Keratinocyte (primary cell): ENCODE data around the gene PPTC7. TPM values are rescaled to one million over a fixed set of nuclear protein-coding genes. Genes with fewer than 3 reads are reported as not detected.
"Not testable (repeated sequence)": the region's sequence is repeated elsewhere in the genome, so short reads cannot be mapped to it uniquely, and the experiment has no call there.

Experiments
- DNase-seq: peaks from one replicate; pipeline ENCODE4 v3.0.0-alpha.2; 2011; ENCODE audit warnings: low read depth, missing footprints, low spot score
- FAIRE-seq: peaks from 2 replicates; lab custom pipeline; 2011; peaks lifted over from hg19 to GRCh38; lab: Jason Lieb, UNC
- H2AFZ ChIP-seq: 2 replicates; pipeline ENCODE4 v1.6.0; 2012; ENCODE audit warnings: low read length, control low read depth, inconsistent platforms; ENCODE audit not compliant: control insufficient read depth
- H3K27ac ChIP-seq: 2 replicates; pipeline ENCODE4 v1.5.1; 2011; ENCODE audit warnings: low read length; ENCODE audit not compliant: control insufficient read depth, insufficient read depth
- H3K27me3 ChIP-seq: 3 replicates; pipeline ENCODE4 v1.6.0; 2011; ENCODE audit warnings: low read length; ENCODE audit not compliant: control insufficient read depth, insufficient read depth; ENCODE audit errors: extremely low read depth
- H3K36me3 ChIP-seq, 2 experiments: 2 replicates in 1 of 2; 3 replicates in 1 of 2; pipeline ENCODE4 v1.5.1; 2011; ENCODE audit warnings: low read length in 2 of 2, mild to moderate bottlenecking in 1 of 2; ENCODE audit not compliant: control insufficient read depth in 2 of 2, insufficient read depth in 2 of 2; ENCODE audit errors: extremely low read depth in 1 of 2
- H3K4me1 ChIP-seq: 3 replicates; pipeline ENCODE4 v1.5.1; 2011; ENCODE audit warnings: low read length; ENCODE audit not compliant: control insufficient read depth, insufficient read depth; ENCODE audit errors: extremely low read depth
- H3K4me2 ChIP-seq: 3 replicates; pipeline ENCODE4 v1.6.0; 2011; ENCODE audit warnings: low read depth, low read length; ENCODE audit not compliant: control insufficient read depth, insufficient read depth; ENCODE audit errors: extremely low read depth
- H3K4me3 ChIP-seq, 3 experiments: fragments of 200-600 bp in 1 of 3; sonication (generic) in 1 of 3; 2 replicates in 2 of 3; 3 replicates in 1 of 3; pipeline ENCODE4 v1.5.1; 2011 to 2016; ENCODE audit warnings: low read length in 3 of 3, mild to moderate bottlenecking in 3 of 3, control low read depth in 2 of 3, inconsistent platforms in 1 of 3, low read depth in 1 of 3, mixed read lengths in 1 of 3, mixed run types in 1 of 3, moderate library complexity in 1 of 3; ENCODE audit not compliant: control insufficient read depth in 2 of 3, insufficient read depth in 2 of 3; ENCODE audit errors: extremely low read depth in 1 of 3
- H3K79me2 ChIP-seq: 2 replicates; pipeline ENCODE4 v1.6.0; 2012; ENCODE audit warnings: low read length; ENCODE audit not compliant: control insufficient read depth, insufficient read depth
- H3K9ac ChIP-seq: 3 replicates; pipeline ENCODE4 v1.6.0; 2011; ENCODE audit warnings: low read length; ENCODE audit not compliant: control insufficient read depth, insufficient read depth; ENCODE audit errors: extremely low read depth
- H3K9me1 ChIP-seq: 3 replicates; pipeline ENCODE4 v1.6.0; 2011; ENCODE audit warnings: low read length; ENCODE audit not compliant: control insufficient read depth, insufficient read depth; ENCODE audit errors: extremely low read depth
- H3K9me3 ChIP-seq: 2 replicates; pipeline ENCODE4 v1.5.1; 2012; ENCODE audit warnings: low read depth, low read length; ENCODE audit not compliant: control insufficient read depth
- H4K20me1 ChIP-seq: 3 replicates; pipeline ENCODE4 v1.6.0; 2011; ENCODE audit warnings: low read length; ENCODE audit not compliant: control insufficient read depth, insufficient read depth; ENCODE audit errors: extremely low read depth
- CTCF ChIP-seq, 3 experiments: IDR thresholded peaks in 1 of 3; conservative IDR thresholded peaks in 1 of 3; optimal IDR thresholded peaks in 1 of 3; 2 replicates in 2 of 3; 3 replicates in 1 of 3; pipeline versions ENCODE3 to v1.5.1; 2011; ENCODE audit warnings: low read length in 3 of 3, mild to moderate bottlenecking in 3 of 3, moderate library complexity in 2 of 3, control low read depth in 1 of 3, inconsistent platforms in 1 of 3; ENCODE audit not compliant: insufficient read depth in 2 of 3; ENCODE audit errors: extremely low read depth in 1 of 3
- EZH2 ChIP-seq: IDR thresholded peaks from one replicate; pipeline ENCODE4 v1.6.1; 2012; ENCODE audit warnings: inconsistent platforms, mild to moderate bottlenecking, low read length, moderate library complexity
- dilution Hi-C: fragments of 300-500 bp; cut with MboI; formaldehyde crosslinking; loops from one replicate; pipeline ENCODE4 v1.7.0; 2020; ENCODE audit warnings: low sequenced_read_pairs; ENCODE audit not compliant: extremely low pct_ligation_motif_present
- polyA plus RNA-seq, 5 experiments: library from polyadenylated mRNA; depleted of rRNA in 3 of 5; stranded (reverse) in 3 of 5; stranded (forward) in 1 of 5; unstranded in 1 of 5; fragments of >200 nt; gene quantifications; 1 replicate in 1 of 5; 2 replicates in 3 of 5; 3 replicates in 1 of 5; pipeline versions ENCODE4 v1.2.1 to v1.2.3, GENCODE V29; 2011 to 2012; ENCODE audit warnings: missing spikeins in 2 of 5, low read depth in 1 of 5, low replicate concordance in 1 of 5

PPTC7 gene
- polyA plus RNA-seq, 1 donor (not counting 4 experiments of a cell fraction or from before 2014, with no cell fraction given) = 35.9 TPM

- peak overlapping the region; percentile 93 for H3K27ac ChIP-seq
- H3K9me1 ChIP-seq = peaks cover 2% of the 10 kb centered on the region
- H3K9ac ChIP-seq = peak overlapping the region; percentile 72
- H3K9me3 ChIP-seq = no peaks in the 10 kb centered on the region
- dilution Hi-C loops = no loop called here
- no peak for TF ChIP-seq EZH2
- no peak for TF ChIP-seq CTCF (optimal IDR thresholded peaks at IDR 0.05 in 1 of 3, IDR thresholded peaks at IDR 0.05 in 1 of 3, conservative IDR thresholded peaks at IDR 0.05 in 1 of 3; ENCODE audit: extremely low read depth in 1 of 3, insufficient read depth in 2 of 3, low read length in 3 of 3)
- H3K4me2 ChIP-seq = peak overlapping the region; percentile 87
- no peaks in the 10 kb centered on the region for H3K27me3 ChIP-seq
- H3K4me3 ChIP-seq = peak overlapping the region in 2 of 3 experiments; percentile 34 to 43
- H3K4me1 ChIP-seq = peaks cover 56% of the 10 kb centered on the region
- FAIRE-seq = peak; percentile 20
- peaks cover 8 to 14% of the 10 kb centered on the region in 2 experiments for H3K36me3 ChIP-seq
- no peak for DNase-seq
- no peak overlapping the region for H2AFZ ChIP-seq
- peaks cover 37% of the 10 kb centered on the region for H3K79me2 ChIP-seq
- H4K20me1 ChIP-seq = no peaks in the 10 kb centered on the region
Observed at GRCh38 chr12:110545812-110546211, 37.3 kb downstream of the PPTC7 start.

- H2AFZ ChIP-seq, dilution Hi-C loops, H3K27me3 ChIP-seq, H4K20me1 ChIP-seq, H3K36me3 ChIP-seq, H3K9me3 ChIP-seq, H3K9me1 ChIP-seq: not testable (repeated sequence)
- peak overlapping the region; percentile 72 for H3K9ac ChIP-seq
- peak overlapping the region in 2 of 3 experiments; percentile 34 to 43 for H3K4me3 ChIP-seq
- FAIRE-seq = peak; percentile 77
- H3K27ac ChIP-seq = peak overlapping the region; percentile 93
- H3K4me2 ChIP-seq = peak overlapping the region; percentile 87
- peak; percentile 88 for DNase-seq
- H3K4me1 ChIP-seq = peaks cover 56% of the 10 kb centered on the region
- H3K79me2 ChIP-seq = peaks cover 32% of the 10 kb centered on the region
Observed at GRCh38 chr12:110545259-110545658, 37.9 kb downstream of the PPTC7 start.

- dilution Hi-C loops = no loop called here
- Histone ChIP-seq H3K36me3 (peaks cover 2 to 17% of the 10 kb centered on the region in 2 experiments), H3K9me1 (peaks cover 2% of the 10 kb centered on the region), H4K20me1 (no peaks in the 10 kb centered on the region), H3K9me3 (no peaks in the 10 kb centered on the region), H3K27me3 (no peaks in the 10 kb centered on the region), H3K4me1 (peaks cover 66% of the 10 kb centered on the region), H3K27ac (peak overlapping the region; percentile 90), H3K79me2 (peaks cover 31% of the 10 kb centered on the region), H3K4me3 (peak overlapping the region in 2 of 3 experiments; percentile 8 to 21), H2AFZ (no peak overlapping the region), H3K9ac (peak overlapping the region; percentile 66), H3K4me2 (peak overlapping the region; percentile 61)
- no peak for TF ChIP-seq EZH2
- TF ChIP-seq CTCF (optimal IDR thresholded peaks at IDR 0.05 in 1 of 3, IDR thresholded peaks at IDR 0.05 in 1 of 3, conservative IDR thresholded peaks at IDR 0.05 in 1 of 3; ENCODE audit: extremely low read depth in 1 of 3, insufficient read depth in 2 of 3, low read length in 3 of 3) = no peak
- DNase-seq (no peak), FAIRE-seq (no peak)
Observed at GRCh38 chr12:110543965-110544364, 39.2 kb downstream of the PPTC7 start.
